ENCODE results near the gene WDR62.

DNA sequence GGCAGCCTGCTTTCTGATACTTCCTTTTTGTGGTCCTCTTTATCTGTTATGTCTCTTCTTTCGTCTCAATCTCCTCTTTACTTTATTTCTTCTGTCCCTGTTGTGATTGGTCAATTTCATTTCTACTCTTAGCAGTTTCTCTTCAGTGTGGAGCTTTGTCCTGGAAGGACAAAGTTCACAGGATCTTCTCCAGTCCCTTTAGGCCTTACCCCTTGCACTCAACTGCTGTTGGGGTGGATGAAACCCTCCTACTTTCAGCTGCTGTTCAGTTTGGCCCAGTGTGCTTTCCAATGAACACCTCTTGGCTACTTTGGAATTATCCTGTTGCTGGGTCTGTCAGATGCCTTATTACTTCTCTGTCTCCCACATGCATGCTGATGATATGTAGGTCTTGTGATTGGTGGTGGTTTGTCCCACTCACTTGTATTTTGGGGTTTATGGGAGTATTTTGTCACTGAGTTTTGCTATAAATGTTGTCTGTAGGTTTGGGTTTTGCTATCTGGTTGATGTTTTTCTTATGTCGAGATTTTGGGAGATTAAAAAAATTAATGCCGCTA is 24.8 kb downstream of the WDR62 start:
- TF ChIP-seq, protein P1, sequence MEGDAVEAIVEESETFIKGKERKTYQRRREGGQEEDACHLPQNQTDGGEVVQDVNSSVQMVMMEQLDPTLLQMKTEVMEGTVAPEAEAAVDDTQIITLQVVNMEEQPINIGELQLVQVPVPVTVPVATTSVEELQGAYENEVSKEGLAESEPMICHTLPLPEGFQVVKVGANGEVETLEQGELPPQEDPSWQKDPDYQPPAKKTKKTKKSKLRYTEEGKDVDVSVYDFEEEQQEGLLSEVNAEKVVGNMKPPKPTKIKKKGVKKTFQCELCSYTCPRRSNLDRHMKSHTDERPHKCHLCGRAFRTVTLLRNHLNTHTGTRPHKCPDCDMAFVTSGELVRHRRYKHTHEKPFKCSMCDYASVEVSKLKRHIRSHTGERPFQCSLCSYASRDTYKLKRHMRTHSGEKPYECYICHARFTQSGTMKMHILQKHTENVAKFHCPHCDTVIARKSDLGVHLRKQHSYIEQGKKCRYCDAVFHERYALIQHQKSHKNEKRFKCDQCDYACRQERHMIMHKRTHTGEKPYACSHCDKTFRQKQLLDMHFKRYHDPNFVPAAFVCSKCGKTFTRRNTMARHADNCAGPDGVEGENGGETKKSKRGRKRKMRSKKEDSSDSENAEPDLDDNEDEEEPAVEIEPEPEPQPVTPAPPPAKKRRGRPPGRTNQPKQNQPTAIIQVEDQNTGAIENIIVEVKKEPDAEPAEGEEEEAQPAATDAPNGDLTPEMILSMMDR (IDR thresholded peaks at IDR 0.05): no peak
- TF ChIP-seq POLR2A (IDR thresholded peaks at IDR 0.05): no peak
